HG02884 (cell line): Measurements from ENCODE around the gene CPNE7.
"Not testable (repeated sequence)": the region's sequence is repeated elsewhere in the genome, so short reads cannot be mapped to it uniquely, and the experiment has no call there.

Experiments used
- ATAC-seq: cut with Tn5 transposase; IDR thresholded peaks from one replicate; pipeline ENCODE4 v1.9.1; 2021; ENCODE audit warnings: mild to moderate bottlenecking, moderate library complexity; ENCODE audit not compliant: unreplicated experiment

CPNE7 gene

GRCh38 chr16:89565256-89565505 lies 10.4 kb upstream of the CPNE7 start:
- ATAC-seq: no peak

- ATAC-seq: no peak
Observed at GRCh38 chr16:89565506-89566372, 9.8 kb upstream of the CPNE7 start.

GRCh38 chr16:89567656-89568594 lies 7.6 kb upstream of the CPNE7 start:
- ATAC-seq: no peak

- ATAC-seq: no peak
Observed at GRCh38 chr16:89569506-89570341, 5.8 kb upstream of the CPNE7 start.

- ATAC-seq: no peak
Observed at GRCh38 chr16:89570342-89570923, 5.1 kb upstream of the CPNE7 start.

GRCh38 chr16:89570983-89571598 lies 4.5 kb upstream of the CPNE7 start:
- not testable (repeated sequence) for ATAC-seq

GRCh38 chr16:89571636-89572035 lies 3.9 kb upstream of the CPNE7 start:
- ATAC-seq: no peak

GRCh38 chr16:89572073-89572484 lies 3.5 kb upstream of the CPNE7 start:
- no peak for ATAC-seq

- ATAC-seq: no peak
Observed at GRCh38 chr16:89572485-89573205, 2.9 kb upstream of the CPNE7 start.

- ATAC-seq: no peak
Observed at GRCh38 chr16:89573826-89574680, 1.5 kb upstream of the CPNE7 start.

GRCh38 chr16:89574681-89575246 lies 794 bp upstream of the CPNE7 start:
- ATAC-seq: no peak

- ATAC-seq: no peak
Observed at GRCh38 chr16:89576153-89577054, 846 bp downstream of the CPNE7 start.

GRCh38 chr16:89577055-89577759 lies 1.6 kb downstream of the CPNE7 start:
- no peak for ATAC-seq

- no peak for ATAC-seq
Observed at GRCh38 chr16:89579351-89579750, 3.8 kb downstream of the CPNE7 start.

- ATAC-seq: no peak
Observed at GRCh38 chr16:89581045-89581695, 5.6 kb downstream of the CPNE7 start.

GRCh38 chr16:89581861-89582563 lies 6.5 kb downstream of the CPNE7 start:
- no peak for ATAC-seq
